ENCODE measurements around the gene AOPEP.
"Not testable (repeated sequence)": the region's sequence is repeated elsewhere in the genome, so short reads cannot be mapped to it uniquely, and the experiment has no call there.

Gene AOPEP

GRCh38 chr9:94817291-94818177, 91.0 kb downstream of the AOPEP start:
- no peak for DNase-seq (ENCODE audit: low spot score)

GRCh38 chr9:94818178-94818541, 91.7 kb downstream of the AOPEP start:
- DNase-seq (ENCODE audit: low spot score), result no peak

- DNase-seq (ENCODE audit: low spot score), result no peak
These were observed 92.7 kb downstream of the AOPEP start for GRCh38 chr9:94819161-94819687.

- no peak for DNase-seq (ENCODE audit: low spot score)
These were observed 94.8 kb downstream of the AOPEP start for GRCh38 chr9:94821098-94821887.

GRCh38 chr9:94822273-94822672, 95.8 kb downstream of the AOPEP start:
- no peak for DNase-seq (ENCODE audit: low spot score)

GRCh38 chr9:94823710-94824109, 97.2 kb downstream of the AOPEP start:
- DNase-seq (ENCODE audit: low spot score), result no peak

GRCh38 chr9:94824411-94824810, 97.9 kb downstream of the AOPEP start:
- no peak for DNase-seq (ENCODE audit: low spot score)

- no peak for DNase-seq (ENCODE audit: low spot score)
These were observed 98.6 kb downstream of the AOPEP start for GRCh38 chr9:94824913-94825610.

- DNase-seq (ENCODE audit: low spot score), result no peak
These were observed 99.1 kb downstream of the AOPEP start for GRCh38 chr9:94825611-94825958.

- DNase-seq (ENCODE audit: low spot score), result no peak
These were observed 99.5 kb downstream of the AOPEP start for GRCh38 chr9:94826044-94826443.

- no peak for DNase-seq (ENCODE audit: low spot score)
These were observed 100.3 kb downstream of the AOPEP start for GRCh38 chr9:94826644-94827410.

- DNase-seq (ENCODE audit: low spot score), result peak; percentile 61
These were observed 101.2 kb downstream of the AOPEP start for GRCh38 chr9:94827584-94828304.

GRCh38 chr9:94829380-94830070, 103.0 kb downstream of the AOPEP start:
- DNase-seq (ENCODE audit: low spot score), result no peak

- DNase-seq (ENCODE audit: low spot score), result not testable (repeated sequence)
These were observed 103.6 kb downstream of the AOPEP start for GRCh38 chr9:94830071-94830604.

GRCh38 chr9:94833802-94834201, 107.3 kb downstream of the AOPEP start:
- DNase-seq (ENCODE audit: low spot score), result no peak

- no peak for DNase-seq (ENCODE audit: low spot score)
These were observed 110.9 kb downstream of the AOPEP start for GRCh38 chr9:94837404-94837803.

GRCh38 chr9:94839398-94839797, 112.9 kb downstream of the AOPEP start:
- no peak for DNase-seq (ENCODE audit: low spot score)

GRCh38 chr9:94840738-94841137, 114.2 kb downstream of the AOPEP start:
- DNase-seq (ENCODE audit: low spot score), result no peak

- no peak for DNase-seq (ENCODE audit: low spot score)
These were observed 116.6 kb downstream of the AOPEP start for GRCh38 chr9:94843134-94843533.

GRCh38 chr9:94846739-94847138, 120.2 kb downstream of the AOPEP start:
- DNase-seq (ENCODE audit: low spot score), result no peak
